Right forelimb (tissue), 1 donor: Measurements from ENCODE around the gene TNS1.

Experiments
- DNase-seq: peaks from one replicate; pipeline ENCODE4 v3.0.0-alpha.2; 2018

The TNS1 gene

GRCh38 chr2:217889656-217890055, 113.1 kb downstream of the TNS1 start:
- no peak for DNase-seq

- no peak for DNase-seq
Measured at GRCh38 chr2:217887841-217888701, 114.7 kb downstream of the TNS1 start.

- DNase-seq, result peak; percentile 83
Measured at GRCh38 chr2:217886720-217887309, 116.0 kb downstream of the TNS1 start.

GRCh38 chr2:217886091-217886490, 116.7 kb downstream of the TNS1 start:
- no peak for DNase-seq

- no peak for DNase-seq
Measured at GRCh38 chr2:217884985-217885384, 117.8 kb downstream of the TNS1 start.

GRCh38 chr2:217880891-217881290, 121.9 kb downstream of the TNS1 start:
- no peak for DNase-seq

GRCh38 chr2:217880287-217880889, 122.4 kb downstream of the TNS1 start:
- no peak for DNase-seq

- DNase-seq, result no peak
Measured at GRCh38 chr2:217878915-217879590, 123.7 kb downstream of the TNS1 start.

GRCh38 chr2:217877866-217878265, 124.9 kb downstream of the TNS1 start:
- no peak for DNase-seq

- DNase-seq, result no peak
Measured at GRCh38 chr2:217876253-217876570, 126.6 kb downstream of the TNS1 start.

GRCh38 chr2:217875556-217876252, 127.1 kb downstream of the TNS1 start:
- no peak for DNase-seq

GRCh38 chr2:217875138-217875537, 127.7 kb downstream of the TNS1 start:
- no peak for DNase-seq

GRCh38 chr2:217873371-217873770, 129.4 kb downstream of the TNS1 start:
- DNase-seq, result no peak

GRCh38 chr2:217872319-217872718, 130.5 kb downstream of the TNS1 start:
- DNase-seq, result no peak

- no peak for DNase-seq
Measured at GRCh38 chr2:217870528-217871011, 132.2 kb downstream of the TNS1 start.

GRCh38 chr2:217868911-217869334, 133.9 kb downstream of the TNS1 start:
- DNase-seq, result no peak

GRCh38 chr2:217868265-217868892, 134.4 kb downstream of the TNS1 start:
- DNase-seq, result no peak

GRCh38 chr2:217866457-217866856, 136.3 kb downstream of the TNS1 start:
- DNase-seq, result no peak

- no peak for DNase-seq
Measured at GRCh38 chr2:217864963-217865772, 137.6 kb downstream of the TNS1 start.

GRCh38 chr2:217863883-217864282, 138.9 kb downstream of the TNS1 start:
- DNase-seq, result no peak

- no peak for DNase-seq
Measured at GRCh38 chr2:217861334-217861877, 141.4 kb downstream of the TNS1 start.
